Aorta (tissue), 5 donors: Measurements from ENCODE around the gene ZMYND11. TPM values are rescaled to one million over a fixed set of nuclear protein-coding genes. Genes with fewer than 3 reads are reported as not detected.

Experiments used
- ATAC-seq: fragments of 200-7000 bp; cut with Tn5 transposase; one replicate; pipeline ENCODE4 v1.9.1; 2022; ENCODE audit warnings: moderate library complexity; ENCODE audit not compliant: low FRiP score
- DNase-seq, 2 donors: peaks; one replicate each; pipeline ENCODE4 v3.0.0-alpha.2; 2020
- H3K27ac ChIP-seq, 2 donors: one replicate each; pipeline ENCODE4 v1.5.1; 2013; ENCODE audit warnings: low read length in 2 of 2, mild to moderate bottlenecking in 2 of 2, moderate library complexity in 2 of 2, control low read depth in 1 of 2, inconsistent platforms in 1 of 2, low read depth in 1 of 2
- H3K27me3 ChIP-seq, 2 donors: one replicate each; pipeline ENCODE4 v1.6.1; 2013; ENCODE audit warnings: control low read depth in 1 of 2, low read length in 1 of 2, mild to moderate bottlenecking in 1 of 2, moderate library complexity in 1 of 2; ENCODE audit not compliant: insufficient read depth in 2 of 2, control insufficient read depth in 1 of 2
- H3K36me3 ChIP-seq, 2 donors: one replicate each; pipeline ENCODE4 v1.6.1; 2013; ENCODE audit warnings: control low read depth in 1 of 2, low read length in 1 of 2, mild to moderate bottlenecking in 1 of 2; ENCODE audit not compliant: insufficient read depth in 2 of 2, control insufficient read depth in 1 of 2
- H3K4me1 ChIP-seq, 2 donors: one replicate each; pipeline ENCODE4 v1.6.1; 2013; ENCODE audit warnings: low read length in 2 of 2, control low read depth in 1 of 2, mild to moderate bottlenecking in 1 of 2, moderate library complexity in 1 of 2; ENCODE audit not compliant: insufficient read depth in 2 of 2, control insufficient read depth in 1 of 2
- H3K4me3 ChIP-seq, 2 donors: one replicate each; pipeline ENCODE4 v1.5.1; 2013; ENCODE audit warnings: low read length in 2 of 2, control low read depth in 1 of 2, mild to moderate bottlenecking in 1 of 2
- H3K9me3 ChIP-seq: one replicate; pipeline ENCODE4 v1.6.1; 2013; ENCODE audit warnings: mild to moderate bottlenecking, low read length; ENCODE audit not compliant: control insufficient read depth
- WGBS, 2 donors: extraction: QIAGEN DNeasy Blood & Tissue Kit; methylation state at CpG; one replicate each; pipeline ENCODE4 v1.1.7; 2013; 5-methylcytosine and 5-hydroxymethylcytosine counted together
- intact Hi-C, 2 donors: fragments of 100-400 bp; cut with DNase I; formaldehyde crosslinking; loops; one replicate each; pipeline versions ENCODE4 v1.14.2 to v1.15.0; 2022
- polyA plus RNA-seq, 2 donors: library from polyadenylated mRNA; stranded (reverse); fragments of 200-250 nt; gene quantifications; one replicate each; pipeline ENCODE4 v1.2.3, GENCODE V29; 2013
- total RNA-seq, 2 donors: library from RNA; stranded (reverse); fragmentation: NEBNext Ultra II Directional; extraction: Animal tissue kit (Norgen Biotek cat#: 25700); gene quantifications; one replicate each; pipeline ENCODE4 v1.2.1, GENCODE V29; 2021
- donor health status: healthy with polysubstance abuse.
- donor health status: Bipolar disorder and iron deficiency.
- donor health status: DM: no; HTN: no; CAD: no.
- donor health status: DM: no; HTN: no; CAD: no.
- donor health status: DM: yes; HTN: yes; CAD: no.

Gene ZMYND11
- total and polyA plus RNA-seq, 4 donors, result 54.7 to 79.7 (median 70.5) TPM

- Histone ChIP-seq H3K36me3 (no peaks in the 10 kb centered on the region), H3K27me3 (no peaks in the 10 kb centered on the region), H3K4me3 (no peak overlapping the region), H3K4me1 (no peaks in the 10 kb centered on the region), H3K27ac (no peak overlapping the region), H3K9me3 (no peaks in the 10 kb centered on the region)
- ATAC-seq, result no peak
- 89 to 93% methylated on average over 3 of the region's 3 CpGs for WGBS, 2 donors
- DNase-seq, result no peak
- intact Hi-C loops, result no loop called here
Observed at GRCh38 chr10:224571-224970, 89.3 kb downstream of the ZMYND11 start.

GRCh38 chr10:226018-226417, 90.8 kb downstream of the ZMYND11 start:
- WGBS, 2 donors, result 91 to 97% methylated on average over 2 of the region's 2 CpGs
- no peak overlapping the region for H3K4me3 ChIP-seq

GRCh38 chr10:227014-227413, 91.8 kb downstream of the ZMYND11 start:
- Histone ChIP-seq H3K9me3 (no peaks in the 10 kb centered on the region), H3K4me1 (no peaks in the 10 kb centered on the region), H3K36me3 (no peaks in the 10 kb centered on the region), H3K27ac (no peak overlapping the region), H3K4me3 (no peak overlapping the region), H3K27me3 (no peaks in the 10 kb centered on the region)
- WGBS, 2 donors, result 46 to 50% methylated on average over 2 of the region's 2 CpGs
- no peak for DNase-seq
- intact Hi-C loops, result no loop called here
- ATAC-seq, result no peak

More at GRCh38 chr10:226018-226417, 90.8 kb downstream of the ZMYND11 start:
- intact Hi-C loops, result no loop called here
- H3K27me3 ChIP-seq, result no peaks in the 10 kb centered on the region
- H3K36me3 ChIP-seq, result no peaks in the 10 kb centered on the region
- H3K9me3 ChIP-seq, result no peaks in the 10 kb centered on the region
- H3K4me1 ChIP-seq, result no peaks in the 10 kb centered on the region
- no peak overlapping the region for H3K27ac ChIP-seq
- ATAC-seq, result no peak
- DNase-seq, result no peak

- no peaks in the 10 kb centered on the region for H3K9me3 ChIP-seq
- DNase-seq, result no peak
- no peaks in the 10 kb centered on the region for H3K27me3 ChIP-seq
- intact Hi-C loops, result no loop called here
- 76 to 85% methylated on average over 6 of the region's 6 CpGs for WGBS, 2 donors
- H3K4me3 ChIP-seq, result no peak overlapping the region
- no peak for ATAC-seq
- no peaks in the 10 kb centered on the region for H3K4me1 ChIP-seq
- no peaks in the 10 kb centered on the region for H3K36me3 ChIP-seq
- H3K27ac ChIP-seq, result no peak overlapping the region
Observed at GRCh38 chr10:228366-228765, 93.1 kb downstream of the ZMYND11 start.

GRCh38 chr10:230758-231157, 95.5 kb downstream of the ZMYND11 start:
- no peak overlapping the region for H3K27ac ChIP-seq
- H3K4me3 ChIP-seq, result no peak overlapping the region
- WGBS, 2 donors, result 90 to 92% methylated on average over 9 of the region's 9 CpGs
- intact Hi-C loops, result no loop called here
- peaks cover 0 to 5% of the 10 kb centered on the region in 2 donors for H3K4me1 ChIP-seq
- H3K9me3 ChIP-seq, result no peaks in the 10 kb centered on the region
- DNase-seq, result no peak
- H3K27me3 ChIP-seq, result no peaks in the 10 kb centered on the region
- no peaks in the 10 kb centered on the region for H3K36me3 ChIP-seq
- ATAC-seq, result no peak

GRCh38 chr10:232061-232460, 96.8 kb downstream of the ZMYND11 start:
- no peaks in the 10 kb centered on the region for H3K27me3 ChIP-seq
- WGBS, 2 donors, result 93 to 95% methylated on average over 3 of the region's 3 CpGs

GRCh38 chr10:232878-233277, 97.6 kb downstream of the ZMYND11 start:
- Histone ChIP-seq H3K4me1 (peaks cover 0 to 5% of the 10 kb centered on the region in 2 donors), H3K4me3 (no peak overlapping the region), H3K9me3 (no peaks in the 10 kb centered on the region), H3K36me3 (no peaks in the 10 kb centered on the region), H3K27ac (no peak overlapping the region), H3K27me3 (no peaks in the 10 kb centered on the region)
- 96% methylated on average over 11 of the region's 11 CpGs for WGBS, 2 donors
- ATAC-seq (no peak), DNase-seq (no peak)
- intact Hi-C loops, result no loop called here

More at GRCh38 chr10:232061-232460, 96.8 kb downstream of the ZMYND11 start:
- intact Hi-C loops, result no loop called here
- H3K27ac ChIP-seq, result no peak overlapping the region
- no peaks in the 10 kb centered on the region for H3K9me3 ChIP-seq
- no peak overlapping the region for H3K4me3 ChIP-seq
- ATAC-seq (no peak), DNase-seq (no peak)
- H3K4me1 ChIP-seq, result peaks cover 0 to 5% of the 10 kb centered on the region in 2 donors
- H3K36me3 ChIP-seq, result no peaks in the 10 kb centered on the region

GRCh38 chr10:234708-235406, 99.6 kb downstream of the ZMYND11 start:
- no peak overlapping the region for H3K27ac ChIP-seq
- no peaks in the 10 kb centered on the region for H3K9me3 ChIP-seq
- H3K4me3 ChIP-seq, result no peak overlapping the region
- intact Hi-C loops, result no loop called here
- H3K4me1 ChIP-seq, result peaks cover 0 to 5% of the 10 kb centered on the region in 2 donors
- 36 to 46% methylated on average over 9 of the region's 9 CpGs for whole genome bisulfite sequencing, 2 donors
- DNase-seq, result no peak
- no peaks in the 10 kb centered on the region for H3K36me3 ChIP-seq
- no peak for ATAC-seq
- H3K27me3 ChIP-seq, result no peaks in the 10 kb centered on the region

GRCh38 chr10:235915-236314, 100.7 kb downstream of the ZMYND11 start:
- Histone ChIP-seq H3K36me3 (no peaks in the 10 kb centered on the region), H3K27me3 (no peaks in the 10 kb centered on the region), H3K4me1 (peaks cover 0 to 5% of the 10 kb centered on the region in 2 donors), H3K9me3 (no peaks in the 10 kb centered on the region), H3K4me3 (no peak overlapping the region), H3K27ac (no peak overlapping the region)
- no peak for ATAC-seq
- DNase-seq, result no peak
- 87 to 91% methylated on average over 3 of the region's 3 CpGs for WGBS, 2 donors
- intact Hi-C loops, result no loop called here
